Metanephros (tissue), 2 donors: ENCODE data around the gene HMG20B. TPM values are rescaled to one million over a fixed set of nuclear protein-coding genes. Genes with fewer than 3 reads are reported as not detected.

ENCODE experiments used
- small RNA-seq: library from RNA; depleted of rRNA; stranded (forward); fragments of <200 nt; gene quantifications from one replicate; pipeline ENCODE3, GENCODE V24; 2014; ENCODE audit warnings: low replicate concordance
- total RNA-seq: library from RNA; depleted of rRNA; stranded (reverse); fragments of >200 nt; gene quantifications from one replicate; pipeline ENCODE4 v1.2.3, GENCODE V29; 2014

Gene HMG20B
- total RNA-seq, result 84.6 TPM

DNA sequence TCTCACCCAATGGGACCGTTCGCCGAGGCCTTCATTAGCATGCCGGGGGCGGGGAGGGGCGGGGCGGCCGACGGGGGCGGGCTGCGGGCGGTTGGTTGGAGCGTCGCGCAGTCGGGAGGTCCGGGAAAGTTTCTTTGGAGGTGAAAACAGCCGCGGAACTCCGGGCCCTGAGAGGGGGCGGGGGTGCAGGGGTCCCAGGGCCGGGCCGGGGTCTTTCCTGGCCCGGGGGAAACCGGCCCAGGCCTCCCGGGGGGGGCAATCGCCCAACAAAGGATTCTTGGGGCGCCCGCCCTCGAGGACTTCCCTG is at the start of gene HMG20B:
Gene HMG20B, plus strand, starts transcription at position 90 of the 307 bp plus-strand sequence. CDS start 366 bp downstream, outside the sequence.

DNA sequence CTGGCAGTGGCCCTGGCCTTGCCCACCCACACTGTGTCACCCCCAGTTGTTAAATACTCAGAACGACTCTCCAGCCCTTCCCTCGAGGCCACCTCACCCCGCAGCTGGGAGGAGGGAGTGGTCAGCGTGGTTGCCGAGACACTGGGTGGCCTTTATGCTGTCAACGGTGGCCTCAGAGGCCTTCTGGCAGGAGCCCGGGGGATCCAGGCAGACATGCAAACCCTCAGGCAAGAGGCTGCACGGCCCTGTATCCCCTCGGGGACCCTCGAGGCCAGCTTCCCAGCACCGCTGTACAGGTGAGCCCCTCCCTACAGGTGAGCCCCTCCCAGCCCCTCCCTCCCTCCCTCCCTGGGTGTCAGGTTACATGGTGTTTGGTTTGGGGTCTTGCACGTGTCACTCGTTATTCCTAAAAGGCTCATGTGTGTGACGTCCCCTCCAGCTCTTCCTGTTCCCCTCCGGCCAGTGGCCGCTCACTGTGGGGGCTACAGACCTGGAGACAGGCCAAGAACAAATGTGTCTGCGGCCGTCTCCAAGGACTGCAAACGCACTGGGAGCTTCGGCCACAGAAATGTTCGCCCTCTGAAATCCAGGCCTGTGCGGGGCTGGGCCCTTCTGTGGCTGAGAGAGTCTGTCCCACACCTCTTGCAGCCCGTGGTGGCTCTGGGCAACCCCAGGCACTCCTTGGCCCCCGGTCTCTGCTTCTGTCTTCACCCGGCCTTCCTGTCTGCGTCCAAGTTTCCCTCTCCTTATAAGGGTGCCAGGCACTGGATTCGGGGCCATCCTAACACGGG is 33.6 kb upstream of the HMG20B start, which contains the start of gene TEKTIP1:
Gene TEKTIP1, plus strand, starts transcription at position 210 of the 791 bp plus-strand sequence. Its CDS starts 4 bp downstream, at position 214.

GRCh38 chr19:3557461-3558248 is 15.1 kb upstream of the HMG20B start, which contains the start of gene MFSD12:
Gene MFSD12, minus strand, starts transcription at chr19:3557586. Its CDS starts 183 bp downstream, at chr19:3557403.

GRCh38 chr19:3585301-3586126 is 12.8 kb downstream of the HMG20B start, which contains the start of gene GIPC3:
Gene GIPC3, plus strand, starts transcription at chr19:3585478. Its CDS starts 120 bp downstream, at chr19:3585598.

GRCh38 chr19:3606690-3607289 is 34.0 kb downstream of the HMG20B start, which contains the start of gene TBXA2R:
Gene TBXA2R, minus strand, starts transcription at chr19:3606875. Its CDS starts 6,241 bp downstream, at chr19:3600634.

GRCh38 chr19:3626473-3627350 is 54.0 kb downstream of the HMG20B start, which contains the start of gene CACTIN:
Gene CACTIN, minus strand, starts transcription at chr19:3626790. Its CDS starts 28 bp downstream, at chr19:3626762.

Small RNAs within 50 kb of the gene (small RNA-seq; reads per million reads assigned to genes)
- gene AC005786.1, result not detected

Other genes starting within 250 kb of the HMG20B start
- gene NFIC, start 206.4 kb upstream of the HMG20B start, total RNA-seq, result 47.7 TPM
- gene SMIM24, start 92.4 kb upstream of the HMG20B start, total RNA-seq, result 34.7 TPM
- 0.99 TPM for gene SMIM44, start 89.5 kb upstream of the HMG20B start, total RNA-seq
- gene DOHH, start 72.3 kb upstream of the HMG20B start, total RNA-seq, result 13.8 TPM
- gene FZR1, start 66.6 kb upstream of the HMG20B start, total RNA-seq, result 47.7 TPM
- 1.8 TPM for gene TEKTIP1, start 33.8 kb upstream of the HMG20B start, total RNA-seq
- 55.8 TPM for gene MFSD12, start 15.4 kb upstream of the HMG20B start, total RNA-seq
- gene GIPC3, start 12.5 kb downstream of the HMG20B start, total RNA-seq, result 1.3 TPM
- gene TBXA2R, start 33.9 kb downstream of the HMG20B start, total RNA-seq, result 5.6 TPM
- gene CACTIN, start 53.8 kb downstream of the HMG20B start, total RNA-seq, result 31.2 TPM
- 24.3 TPM for gene PIP5K1C, start 127.5 kb downstream of the HMG20B start, total RNA-seq
- gene TJP3, start 135.4 kb downstream of the HMG20B start, total RNA-seq, result 18.3 TPM
- 45.2 TPM for gene APBA3, start 188.7 kb downstream of the HMG20B start, total RNA-seq
- 33.9 TPM for gene MRPL54, start 189.7 kb downstream of the HMG20B start, total RNA-seq
- 0.06 TPM for gene RAX2, start 199.3 kb downstream of the HMG20B start, total RNA-seq
- 1.3 TPM for gene MATK, start 213.4 kb downstream of the HMG20B start, total RNA-seq